ENCODE data around the gene MRPL50.
"Not testable (repeated sequence)": the region's sequence is repeated elsewhere in the genome, so short reads cannot be mapped to it uniquely, and the experiment has no call there.

The MRPL50 gene

DNA sequence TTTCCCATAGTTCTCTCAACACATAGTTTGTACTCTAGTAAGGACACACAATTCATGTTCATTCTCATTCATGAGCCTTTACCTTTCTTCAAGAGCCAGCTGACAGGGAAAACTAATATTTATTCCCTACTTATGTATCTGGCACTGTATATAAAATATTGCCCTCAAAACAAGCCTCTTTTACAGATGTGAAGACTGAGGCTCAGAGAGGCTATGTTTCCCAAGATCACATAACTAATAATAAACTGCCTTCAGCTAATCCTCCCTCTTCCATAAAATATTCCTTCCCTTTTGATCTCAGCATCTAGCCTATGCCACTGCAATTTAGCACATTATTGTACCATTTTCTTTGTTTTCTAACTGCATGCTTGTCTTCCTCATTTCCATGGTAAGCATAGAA is 19.0 kb upstream of the MRPL50 start:
- DNase-seq, result no peak

DNA sequence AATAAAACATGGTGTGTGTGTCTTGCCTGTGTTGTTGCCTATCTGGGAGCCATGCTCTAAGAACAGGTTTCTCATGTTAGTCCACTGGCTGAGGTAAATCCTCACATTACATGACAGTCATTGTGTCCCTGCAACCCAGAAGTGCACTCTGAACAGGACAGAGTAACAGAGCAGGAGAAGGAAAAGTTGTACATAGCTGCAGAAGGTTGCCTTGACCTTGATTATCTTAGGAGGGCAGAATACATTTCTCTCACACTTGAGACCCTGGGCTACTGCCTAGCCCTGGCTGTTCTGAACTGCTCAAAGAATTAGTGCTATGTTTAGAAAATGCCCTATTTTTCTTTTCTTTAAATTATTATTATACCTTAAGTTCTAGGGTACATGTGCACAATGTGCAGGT is 17.2 kb upstream of the MRPL50 start:
- no peak for DNase-seq

DNA sequence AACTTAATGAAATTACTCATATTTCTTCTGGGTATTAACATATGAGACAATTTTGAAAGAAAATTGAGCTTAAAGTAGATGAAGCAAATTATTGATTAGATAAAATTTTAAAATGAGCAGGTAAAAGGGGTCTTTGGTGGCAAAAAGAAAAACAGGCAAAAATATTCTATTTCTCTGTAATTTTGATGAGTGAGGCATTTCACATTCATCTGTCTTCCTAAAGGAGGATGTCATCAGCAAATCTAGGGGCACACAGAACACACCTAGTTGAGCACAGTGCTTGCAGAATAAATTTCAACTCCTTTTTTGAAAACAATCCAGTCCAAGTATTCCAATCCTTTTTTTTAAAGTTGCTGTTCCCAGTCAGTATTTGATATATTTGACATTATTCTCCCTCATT is 16.4 kb upstream of the MRPL50 start:
- no peak for DNase-seq

DNA sequence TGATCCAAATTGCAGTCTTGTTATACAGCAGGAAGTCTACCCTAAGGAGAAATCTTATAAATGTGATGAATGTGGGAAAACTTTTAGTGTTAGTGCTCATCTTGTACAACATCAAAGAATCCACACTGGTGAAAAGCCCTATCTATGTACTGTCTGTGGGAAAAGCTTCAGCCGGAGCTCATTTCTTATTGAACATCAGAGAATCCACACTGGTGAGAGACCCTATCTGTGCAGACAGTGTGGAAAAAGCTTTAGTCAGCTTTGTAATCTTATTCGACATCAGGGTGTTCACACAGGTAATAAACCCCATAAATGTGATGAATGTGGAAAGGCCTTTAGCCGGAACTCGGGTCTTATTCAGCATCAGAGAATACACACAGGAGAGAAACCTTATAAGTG is 10.7 kb upstream of the MRPL50 start:
- DNase-seq, result no peak

DNA sequence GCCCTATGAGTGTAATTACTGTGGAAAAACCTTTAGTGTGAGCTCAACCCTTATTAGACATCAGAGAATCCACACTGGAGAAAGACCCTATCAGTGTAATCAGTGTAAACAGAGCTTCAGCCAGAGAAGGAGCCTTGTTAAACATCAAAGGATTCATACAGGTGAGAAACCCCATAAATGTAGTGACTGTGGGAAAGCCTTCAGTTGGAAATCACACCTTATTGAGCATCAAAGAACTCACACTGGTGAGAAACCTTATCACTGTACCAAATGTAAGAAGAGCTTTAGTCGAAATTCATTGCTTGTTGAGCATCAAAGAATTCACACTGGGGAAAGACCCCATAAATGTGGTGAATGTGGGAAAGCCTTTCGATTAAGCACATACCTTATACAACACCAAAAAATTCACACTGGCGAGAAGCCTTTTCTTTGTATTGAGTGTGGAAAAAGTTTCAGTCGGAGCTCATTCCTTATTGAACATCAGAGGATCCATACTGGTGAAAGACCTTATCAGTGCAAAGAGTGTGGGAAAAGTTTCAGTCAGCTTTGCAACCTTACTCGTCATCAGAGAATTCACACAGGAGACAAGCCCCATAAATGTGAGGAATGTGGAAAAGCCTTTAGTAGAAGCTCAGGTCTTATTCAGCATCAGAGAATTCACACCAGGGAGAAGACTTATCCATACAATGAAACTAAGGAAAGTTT is 10.1 kb upstream of the MRPL50 start:
- DNase-seq, result no peak

DNA sequence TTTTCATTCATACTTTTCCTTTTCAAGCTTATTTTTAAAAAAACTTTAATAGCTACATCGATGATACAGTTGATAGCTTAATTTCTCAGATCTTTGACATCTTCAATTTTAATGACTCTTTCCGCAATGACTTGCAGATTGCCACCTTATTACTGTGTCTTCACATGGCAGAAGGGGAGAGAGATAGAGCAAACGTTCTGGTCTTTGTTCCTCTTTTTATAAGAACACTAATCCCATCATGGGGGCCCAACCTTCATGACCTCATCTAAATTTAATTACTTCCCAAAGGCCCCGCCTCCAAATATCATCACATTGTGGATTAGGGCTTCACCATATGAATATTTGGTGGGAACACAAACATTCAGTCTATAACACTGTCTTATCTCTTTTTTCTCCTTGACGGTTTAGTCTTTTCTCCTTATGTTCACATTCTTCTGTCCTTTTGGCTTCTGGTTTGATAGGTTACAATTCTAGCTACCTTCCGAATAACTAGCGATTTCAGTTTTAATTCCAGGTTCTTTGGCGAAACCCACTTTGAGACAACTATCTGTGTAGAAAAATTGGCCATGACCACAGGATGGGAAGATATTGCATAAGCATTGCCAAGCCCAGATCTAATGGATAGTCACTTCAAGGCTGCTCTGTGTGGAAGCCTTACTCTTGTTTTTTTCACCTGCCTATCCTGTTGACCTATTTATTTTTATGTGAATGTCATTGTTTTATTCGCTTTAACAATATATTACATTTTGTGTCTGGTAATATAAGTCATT is 5.3 kb upstream of the MRPL50 start:
- no peak for DNase-seq

DNA sequence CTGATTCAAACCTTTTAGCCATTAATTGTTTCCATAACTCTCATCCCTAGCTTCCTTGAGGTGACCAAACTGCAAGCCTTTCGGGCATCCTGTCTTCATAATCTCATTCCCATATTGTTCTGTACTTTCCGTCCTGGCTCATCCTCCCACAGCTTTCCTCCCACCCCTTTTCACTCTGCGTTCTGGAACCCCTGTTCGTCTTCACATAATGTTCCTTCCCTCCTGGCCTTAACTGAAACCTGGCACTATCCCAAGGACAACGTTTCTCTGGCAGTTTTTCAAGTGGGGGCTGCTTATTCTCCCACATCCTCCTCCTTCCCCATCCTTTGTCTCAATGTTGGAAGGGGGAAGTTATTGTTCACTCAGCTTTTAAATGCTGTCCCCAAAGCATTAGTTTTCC is 1.7 kb upstream of the MRPL50 start:
- no peak for DNase-seq

DNA sequence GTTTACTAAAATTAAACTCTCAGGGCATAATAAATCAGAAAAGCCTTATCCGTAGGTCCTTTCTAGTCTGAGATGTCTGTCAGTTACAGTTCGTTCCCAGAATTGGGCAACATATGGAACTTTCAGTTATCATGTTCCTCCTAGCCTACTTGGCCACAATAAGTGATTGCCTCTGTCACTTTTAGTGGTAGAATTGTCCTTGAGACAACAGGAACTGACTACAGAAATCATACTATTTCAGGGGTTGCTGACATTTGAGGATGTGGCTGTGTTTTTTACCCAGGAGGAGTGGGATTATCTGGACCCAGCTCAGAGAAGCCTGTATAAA is 1.2 kb upstream of the MRPL50 start:
- DNase-seq, result no peak

DNA sequence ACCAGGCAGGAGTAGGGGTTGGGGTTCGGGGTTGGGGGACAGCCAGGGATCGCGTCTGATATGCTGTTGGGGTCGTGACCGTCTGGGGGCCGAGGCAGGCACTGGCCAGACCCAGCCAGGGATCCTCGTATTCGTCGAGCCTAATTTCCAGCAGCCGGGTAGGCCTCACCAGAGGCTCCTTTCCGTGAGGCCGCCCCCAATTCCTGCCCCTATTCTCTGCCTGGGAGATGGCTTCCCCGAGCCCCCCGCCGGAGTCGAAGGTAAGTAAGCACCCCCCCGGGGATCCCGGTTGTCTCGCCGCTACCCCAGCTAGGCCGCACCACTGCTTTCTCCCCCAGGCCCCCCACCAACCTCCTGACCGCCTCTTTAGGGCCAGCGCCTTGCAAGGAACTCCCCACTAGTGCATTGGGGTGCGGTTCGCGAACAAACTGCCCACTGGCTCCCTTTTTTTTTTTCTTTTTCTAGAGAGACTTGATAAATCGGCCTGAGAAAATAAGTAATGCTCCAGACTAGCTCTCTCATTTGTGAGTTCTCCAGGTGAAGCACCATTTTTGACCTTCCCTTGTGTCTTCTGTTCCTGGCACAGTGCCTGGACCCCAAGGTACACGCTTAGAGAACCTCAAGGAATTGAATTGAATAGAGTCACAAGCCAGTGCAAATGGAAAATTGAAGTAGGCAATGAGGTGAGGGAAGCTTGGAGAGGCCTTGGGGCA is 668 bp upstream of the MRPL50 start:
- no peak for DNase-seq

DNA sequence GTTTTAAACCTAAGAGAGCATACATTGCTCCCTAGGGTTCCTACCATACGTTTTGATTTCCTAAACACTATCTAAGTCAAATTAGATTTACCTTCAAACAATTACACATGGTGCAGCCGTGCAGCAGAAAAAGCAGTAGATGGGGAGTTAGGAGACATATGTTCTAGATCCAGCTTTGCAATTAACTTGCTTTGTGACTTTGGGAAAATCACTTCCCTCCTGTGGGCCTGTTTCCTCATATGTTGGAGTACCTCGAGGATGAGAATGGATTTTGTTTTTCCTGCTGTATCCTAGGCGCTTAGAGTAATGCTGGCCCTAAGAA is 711 bp downstream of the MRPL50 start:
- DNase-seq, result no peak

DNA sequence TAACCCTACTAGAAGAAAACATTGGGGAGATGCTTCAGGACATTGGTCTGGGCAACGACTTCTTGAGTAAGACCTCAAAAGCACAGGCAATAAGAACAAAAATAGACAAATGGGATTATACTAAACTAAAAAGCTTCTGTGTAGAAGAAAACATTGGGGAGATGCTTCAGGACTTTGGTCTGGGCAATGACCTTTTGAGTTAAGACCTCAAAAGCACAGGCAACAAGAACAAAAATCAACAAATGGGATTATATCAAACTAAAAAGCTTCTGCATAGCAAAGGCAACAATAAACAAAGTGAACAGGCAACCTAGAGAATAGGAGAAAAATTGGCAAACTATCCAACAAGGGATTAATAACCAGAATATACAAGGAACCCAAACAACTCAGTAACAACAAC is 3.7 kb downstream of the MRPL50 start:
- no peak for DNase-seq

DNA sequence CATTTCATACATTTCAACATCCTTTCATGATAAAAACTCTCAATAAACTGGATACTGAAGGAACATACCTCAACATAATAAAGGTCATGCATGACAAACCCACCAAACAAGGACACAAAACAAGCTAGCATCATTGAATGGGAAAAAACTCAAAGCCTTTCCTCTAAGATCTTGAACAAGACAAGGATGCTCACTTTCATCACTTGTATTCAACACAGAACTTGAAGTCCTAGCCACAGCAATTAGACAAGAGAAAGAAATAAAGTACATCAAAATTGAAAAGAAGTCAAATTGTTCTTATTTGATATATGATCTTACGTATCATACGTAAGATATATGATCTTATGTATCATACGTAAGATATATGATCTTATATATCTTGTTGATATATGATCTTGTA is 5.3 kb downstream of the MRPL50 start:
- DNase-seq, result no peak

DNA sequence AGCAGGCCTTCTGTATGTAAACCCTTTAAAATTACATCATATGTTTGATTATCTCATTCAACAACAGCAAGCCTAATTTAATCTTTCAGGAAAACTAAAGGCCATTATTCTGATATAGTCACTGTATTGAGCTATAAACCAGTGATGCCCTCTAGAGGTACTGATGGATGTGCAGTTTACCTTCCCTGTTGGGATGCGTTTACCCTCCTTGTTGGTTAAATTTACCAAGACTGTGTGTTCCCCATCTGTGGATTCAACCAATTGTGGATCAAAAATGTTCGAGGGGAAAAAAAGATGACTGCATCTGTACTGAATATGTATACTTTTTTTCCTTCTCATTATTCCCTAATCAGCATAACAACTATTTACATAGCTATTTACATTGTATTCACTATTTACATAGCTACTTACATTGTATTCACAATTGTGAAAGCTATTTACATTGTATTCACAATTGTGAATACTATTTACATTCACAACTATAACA is 9.9 kb downstream of the MRPL50 start:
- DNase-seq, result no peak

DNA sequence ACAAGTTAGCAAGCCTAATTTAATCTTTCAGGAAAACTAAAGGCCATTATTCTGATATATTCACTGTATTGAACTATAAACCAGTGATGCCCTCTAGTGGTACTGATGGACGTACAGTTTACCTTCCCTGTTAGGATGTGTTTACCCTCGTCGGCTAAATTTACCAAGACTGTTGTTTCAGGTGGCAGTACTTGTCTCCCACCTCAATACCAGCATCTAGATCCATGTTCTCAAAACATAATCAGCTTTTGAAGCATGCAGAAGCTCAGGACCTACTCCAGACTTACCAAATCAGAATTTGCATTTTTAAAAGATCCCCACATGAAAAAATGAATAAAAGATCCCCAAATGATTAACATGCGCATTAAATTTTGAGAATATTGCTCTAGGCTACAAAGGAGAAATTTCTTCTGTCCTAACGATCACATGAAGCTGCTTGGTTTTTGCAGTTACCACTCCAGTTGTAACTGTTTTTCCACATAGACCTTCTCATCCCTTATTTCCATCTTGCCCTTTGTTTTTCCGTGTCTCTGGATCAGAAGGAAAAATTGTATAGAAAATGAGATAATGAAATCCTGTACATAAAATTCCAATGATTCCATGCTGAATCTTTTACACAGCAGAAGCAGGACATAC is 10.4 kb downstream of the MRPL50 start:
- no peak for DNase-seq

DNA sequence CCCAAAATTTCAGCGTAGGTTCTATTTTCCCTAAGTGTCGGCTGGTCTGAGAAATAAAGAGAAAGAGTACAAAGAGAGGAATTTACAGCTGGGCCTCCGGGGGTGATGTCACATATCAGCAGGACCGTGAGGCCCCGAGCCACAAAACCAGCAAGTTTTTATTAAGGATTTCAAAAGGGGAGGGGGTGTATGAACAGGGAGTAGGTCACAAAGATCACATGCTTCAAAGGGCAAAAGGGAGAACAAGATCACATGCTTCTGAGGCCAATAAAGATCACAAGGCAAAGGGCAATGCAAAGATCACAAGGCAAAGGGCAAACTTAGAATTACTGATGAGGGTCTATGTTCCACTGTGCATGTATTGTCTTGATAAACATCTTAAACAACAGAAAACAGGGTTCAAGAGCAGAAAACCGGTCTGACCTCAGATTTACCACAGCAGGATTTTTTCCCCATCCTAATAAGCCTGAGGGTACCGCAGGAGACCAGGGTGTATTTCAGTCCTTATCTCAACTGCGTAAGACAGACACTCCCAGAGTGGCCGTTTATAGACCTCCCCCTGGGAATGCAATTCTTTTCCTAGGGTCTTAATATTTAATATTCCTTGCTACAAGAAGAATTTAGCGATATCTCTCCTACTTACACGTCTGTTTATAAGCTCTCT is 13.4 kb downstream of the MRPL50 start, which contains the start of gene BAAT:
BAAT (minus strand) TSS at position 134 of the 664 bp plus-strand sequence. CDS start 13,602 bp downstream, outside the sequence.
- not testable (repeated sequence) for DNase-seq

DNA sequence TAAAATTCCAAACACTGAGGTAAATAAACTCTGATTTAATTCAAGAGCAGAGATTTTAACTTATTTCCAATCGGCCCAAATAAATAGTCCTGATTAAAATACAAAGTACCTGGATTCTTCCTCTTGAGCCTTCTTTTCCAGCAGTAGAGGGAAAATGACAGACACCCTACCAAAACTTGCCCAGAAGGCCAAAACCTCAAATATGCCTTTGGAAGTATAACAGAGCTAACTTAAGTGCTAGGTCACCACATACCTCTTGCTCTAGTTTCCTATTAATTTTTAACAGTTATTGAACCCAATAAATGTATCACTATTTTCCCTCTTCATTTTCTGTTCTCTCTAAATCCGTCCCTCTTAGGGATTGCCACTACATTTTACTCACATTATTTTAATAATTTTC is 15.1 kb downstream of the MRPL50 start:
- no peak for DNase-seq

DNA sequence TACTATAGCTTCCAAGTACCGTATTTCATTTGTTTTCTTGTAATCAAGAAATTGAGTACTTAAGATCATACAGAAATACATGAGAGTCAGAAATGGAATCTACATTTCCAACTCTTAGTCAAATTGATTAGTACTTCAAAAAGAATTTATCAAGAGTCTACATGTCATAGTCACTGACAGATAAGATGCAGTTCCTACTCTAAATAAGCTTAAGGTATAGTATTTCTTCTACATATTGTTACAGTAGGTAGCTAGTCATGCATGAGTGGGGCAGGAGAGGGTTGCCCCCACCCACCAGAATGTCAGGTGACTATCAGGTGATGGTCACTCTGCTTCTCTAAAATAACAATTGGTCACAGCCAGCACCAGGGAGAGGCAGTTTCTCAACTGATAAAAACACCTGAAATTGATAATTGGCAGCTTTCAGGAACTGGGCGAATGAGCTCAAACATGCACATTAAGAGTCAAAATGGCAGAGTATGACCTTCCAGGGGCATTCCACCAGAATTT is 16.5 kb downstream of the MRPL50 start:
- no peak for DNase-seq

DNA sequence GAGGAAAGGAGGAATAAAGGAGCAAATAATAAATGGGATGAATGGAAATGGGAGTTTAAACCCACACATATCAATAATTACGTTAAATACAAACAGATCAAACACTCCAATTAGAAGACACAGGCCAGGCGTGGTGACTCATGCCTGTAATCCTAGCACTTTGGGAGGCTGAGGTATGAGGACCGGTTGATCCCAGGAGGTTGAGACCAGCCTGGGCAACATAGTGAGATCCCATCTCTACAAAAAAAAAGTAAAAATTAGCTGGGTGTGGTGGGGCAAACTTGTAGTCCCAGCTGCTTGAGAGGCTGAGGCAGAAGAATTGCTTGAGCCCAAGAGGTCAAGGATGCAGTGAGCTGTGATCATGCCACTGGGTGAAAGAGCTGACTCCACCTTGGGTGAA is 17.3 kb downstream of the MRPL50 start:
- DNase-seq, result no peak

DNA sequence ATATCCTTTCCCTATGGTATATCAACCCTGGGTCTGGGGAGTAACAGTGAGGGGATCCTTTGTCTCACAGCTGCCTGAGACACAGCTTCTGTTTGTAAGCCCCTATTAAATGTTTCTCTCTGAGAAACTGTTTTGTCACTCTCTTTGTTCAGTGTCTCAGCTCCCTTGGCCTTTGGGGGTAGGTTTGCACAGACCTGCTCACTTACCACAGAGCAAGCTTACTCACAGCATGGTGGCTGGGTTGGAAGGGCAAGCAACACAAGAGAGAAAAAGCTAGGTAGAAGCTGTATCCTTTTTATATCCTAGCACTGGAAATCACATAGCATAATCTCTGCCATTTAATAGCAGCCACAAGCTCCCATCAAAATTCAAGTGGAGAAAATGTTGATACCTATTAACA is 18.1 kb downstream of the MRPL50 start:
- DNase-seq, result no peak

DNA sequence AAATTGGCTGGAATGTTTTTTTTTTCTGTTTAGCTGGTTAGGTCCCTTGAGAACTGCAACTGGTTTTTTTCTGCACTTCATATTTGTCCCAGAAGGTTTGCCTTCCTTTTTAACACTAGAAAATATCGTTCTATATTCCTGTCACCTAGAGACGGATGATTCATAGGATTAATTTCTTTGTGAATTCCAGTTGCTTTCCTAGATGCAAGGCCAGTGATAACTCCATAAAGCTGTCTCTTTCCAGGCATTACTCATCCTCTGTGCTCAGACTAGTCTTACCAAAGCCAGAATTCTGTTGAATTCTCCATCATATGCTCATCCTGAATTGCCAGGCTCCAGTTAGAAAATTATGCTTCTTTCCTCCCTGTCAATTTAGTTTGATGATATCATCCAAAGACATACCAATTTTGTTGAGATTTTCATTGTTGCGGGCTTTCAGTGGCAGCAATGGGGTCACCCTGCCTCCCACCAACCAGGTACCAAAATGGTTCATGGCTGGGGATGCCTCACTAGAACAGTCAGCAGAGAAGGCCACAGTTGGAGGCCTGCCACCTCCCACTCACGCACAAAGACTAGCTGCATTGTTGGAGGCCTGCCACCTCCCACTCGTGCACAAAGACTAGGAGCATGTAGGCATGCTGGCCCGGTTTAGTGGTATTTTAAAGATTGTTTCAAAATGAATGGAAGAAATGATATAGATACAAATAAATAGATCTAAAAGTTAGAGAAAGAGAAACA is 22.1 kb downstream of the MRPL50 start:
- DNase-seq, result no peak

DNA sequence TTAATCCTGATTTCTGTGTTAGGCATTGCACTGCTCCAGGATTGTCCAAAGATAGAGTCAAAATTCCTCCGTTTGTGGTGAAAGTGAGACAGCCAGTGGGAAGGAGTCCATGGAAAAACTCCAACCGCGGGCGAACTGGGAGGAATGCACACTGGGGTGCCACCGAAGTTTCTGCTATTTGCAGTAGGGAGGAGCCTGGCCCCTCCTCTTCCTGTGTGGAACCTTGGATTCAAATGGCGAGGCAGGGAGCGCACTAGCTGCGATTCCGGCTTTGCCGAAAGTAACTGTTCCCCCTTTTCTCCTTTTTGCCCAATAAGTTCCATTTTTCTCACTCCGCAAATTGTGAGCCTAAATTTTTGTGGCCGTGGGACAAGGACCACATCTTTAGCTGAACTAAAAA is 22.9 kb downstream of the MRPL50 start:
- DNase-seq, result no peak

Measured in activated CD8-positive, alpha-beta memory T cell treated with anti-CD3 and anti-CD28 coated beads for 24 hours (primary cell).